MM.1S (cell line): ENCODE data around the gene EPG5.

Experiments used
- EZH2 ChIP-seq: fragments of 300-600 bp; sonication (generic); optimal IDR thresholded peaks from 2 replicates; pipeline ENCODE3; 2017; ENCODE audit warnings: low read depth, mild to moderate bottlenecking, antibody characterized with exemption, low read length, mixed read lengths
- EZH2phosphoT487 ChIP-seq: fragments of 300-600 bp; sonication (generic); IDR thresholded peaks from 2 replicates; pipeline ENCODE4 v1.6.1; 2018; ENCODE audit warnings: antibody characterized with exemption, low read length

GRCh38 chr18:45920367-45920766 lies 46.8 kb downstream of the EPG5 start:
- TF ChIP-seq EZH2, result no peak
- no peak for TF ChIP-seq EZH2phosphoT487
